HepG2 (cell line): ENCODE measurements around the gene SRGAP3.

ENCODE experiments used
- ATF2 ChIP-seq: sonication (generic); formaldehyde crosslinking; IDR thresholded peaks from 2 replicates; pipeline ENCODE4 v1.4.0; 2020; ENCODE audit warnings: missing genetic modification reagents
- CBX1 ChIP-seq: IDR thresholded peaks from one replicate; pipeline ENCODE4 v1.6.1; 2016; ENCODE audit warnings: antibody characterized with exemption, low read depth
- CHD4 ChIP-seq: fragments of 200-600 bp; sonication (generic); IDR thresholded peaks from 2 replicates; pipeline ENCODE4 v1.7.0; 2017; ENCODE audit warnings: mild to moderate bottlenecking, low read length, borderline replicate concordance
- CTCF ChIP-seq: sonication (generic); formaldehyde crosslinking; IDR thresholded peaks from 2 replicates; pipeline ENCODE4 v1.5.0; 2020; ENCODE audit warnings: mild to moderate bottlenecking, missing genetic modification reagents, moderate library complexity
- KDM6A ChIP-seq: IDR thresholded peaks from 2 replicates; pipeline ENCODE4 v1.6.1; 2016; ENCODE audit warnings: low read depth
- MAFF ChIP-seq: IDR thresholded peaks from 2 replicates; pipeline ENCODE4 v1.6.1; 2011; ENCODE audit warnings: low read depth, low read length, improper control_type of control experiment
- NFIB ChIP-seq: sonication (generic); formaldehyde crosslinking; IDR thresholded peaks from 2 replicates; pipeline ENCODE4 v1.9.0; 2021; ENCODE audit warnings: missing genetic modification reagents, mild to moderate bottlenecking, borderline replicate concordance
- RFX5 ChIP-seq: IDR thresholded peaks from 2 replicates; pipeline ENCODE4 v1.6.1; 2011; ENCODE audit warnings: low read depth, low read length, improper control_type of control experiment
- SMARCE1 ChIP-seq: fragments of 450-650 bp; IDR thresholded peaks from 2 replicates; pipeline ENCODE4 v1.6.1; 2017; ENCODE audit warnings: borderline replicate concordance
- ZBTB2 ChIP-seq: sonication (generic); formaldehyde crosslinking; IDR thresholded peaks from 2 replicates; pipeline ENCODE4 v1.8.0; 2022; ENCODE audit warnings: low read depth, missing genetic modification reagents
- ZNF205 ChIP-seq: IDR thresholded peaks from 2 replicates; pipeline ENCODE4 v1.6.1; 2018; ENCODE audit warnings: missing biosample characterization, missing genetic modification reagents
- ZNF772 ChIP-seq: sonication (generic); formaldehyde crosslinking; IDR thresholded peaks from 2 replicates; pipeline ENCODE4 v1.5.0; 2020; ENCODE audit warnings: mild to moderate bottlenecking, missing genetic modification reagents

GRCh38 chr3:9141928-9142289 is 107.5 kb downstream of the SRGAP3 start:
- TF ChIP-seq KDM6A (CRISPR knock-in tag) (no peak), CHD4 (no peak), CTCF (no peak), RFX5 (no peak), ZBTB2 (CRISPR knock-in tag) (no peak), SMARCE1 (no peak), CBX1 (no peak), NFIB (CRISPR knock-in tag) (no peak), ATF2 (CRISPR knock-in tag) (no peak), MAFF (no peak), ZNF205 (CRISPR knock-in tag) (no peak), ZNF772 (CRISPR knock-in tag) (no peak)
